DND-41 (cell line): ENCODE data around the gene EGFL7.

Source experiments
- ATAC-seq: fragments of 200-7000 bp; cut with Tn5 transposase; 3 replicates; pipeline ENCODE4 v1.9.1; 2021; ENCODE audit warnings: low read depth; ENCODE audit not compliant: insufficient read depth
- DNase-seq: peaks from one replicate; pipeline ENCODE4 v3.0.0-alpha.2; 2020
- H2AFZ ChIP-seq: 2 replicates; pipeline ENCODE4 v1.6.0; 2012; ENCODE audit warnings: low read depth, low read length
- H3K27ac ChIP-seq: 2 replicates; pipeline ENCODE4 v1.5.1; 2012; ENCODE audit warnings: low read length, inconsistent platforms
- H3K27me3 ChIP-seq: fragments of 200-600 bp; sonication (generic); 2 replicates; pipeline ENCODE4 v1.6.0; 2012; ENCODE audit warnings: low read length, mild to moderate bottlenecking, inconsistent platforms; ENCODE audit not compliant: insufficient read depth, poor library complexity
- H3K36me3 ChIP-seq: 2 replicates; pipeline ENCODE4 v1.5.1; 2012; ENCODE audit warnings: low read length, inconsistent platforms; ENCODE audit not compliant: insufficient read depth
- H3K4me1 ChIP-seq: 2 replicates; pipeline ENCODE4 v1.5.1; 2012; ENCODE audit warnings: mild to moderate bottlenecking, low read length; ENCODE audit not compliant: insufficient read depth
- H3K4me2 ChIP-seq: 2 replicates; pipeline ENCODE4 v1.6.0; 2012; ENCODE audit warnings: mild to moderate bottlenecking, moderate library complexity, low read length, inconsistent platforms; ENCODE audit not compliant: insufficient read depth
- H3K4me3 ChIP-seq, 2 experiments: fragments of 200-600 bp in 1 of 2; shearing (Covaris generic) in 1 of 2; 2 replicates each; pipeline ENCODE4 v1.5.1; 2012 to 2016; ENCODE audit warnings: inconsistent platforms in 2 of 2, low read length in 2 of 2, mild to moderate bottlenecking in 2 of 2, low read depth in 1 of 2, moderate library complexity in 1 of 2
- H3K79me2 ChIP-seq: 2 replicates; pipeline ENCODE4 v1.6.0; 2012; ENCODE audit warnings: low read length, inconsistent platforms; ENCODE audit not compliant: insufficient read depth
- H3K9ac ChIP-seq: 2 replicates; pipeline ENCODE4 v1.6.0; 2012; ENCODE audit warnings: low read depth, mild to moderate bottlenecking, inconsistent platforms, low read length, moderate library complexity
- H3K9me3 ChIP-seq: 2 replicates; pipeline ENCODE4 v1.5.1; 2012; ENCODE audit warnings: low read length, moderate library complexity, mild to moderate bottlenecking, inconsistent platforms; ENCODE audit not compliant: insufficient read depth, severe bottlenecking
- H4K20me1 ChIP-seq: 2 replicates; pipeline ENCODE4 v1.6.0; 2012; ENCODE audit warnings: low read length; ENCODE audit not compliant: insufficient read depth
- EZH2 ChIP-seq: IDR thresholded peaks from 3 replicates; pipeline ENCODE4 v1.6.1; 2012; ENCODE audit warnings: borderline replicate concordance, low read depth, mild to moderate bottlenecking, moderate library complexity, low read length, inconsistent platforms; ENCODE audit not compliant: severe bottlenecking
- TF ChIP-seq, protein P1 (sequence below): IDR thresholded peaks from 2 replicates; pipeline ENCODE4 v1.5.1; 2012; ENCODE audit warnings: borderline replicate concordance, low read length, moderate library complexity, mild to moderate bottlenecking; ENCODE audit not compliant: poor library complexity, severe bottlenecking; ENCODE audit errors: extremely low read depth

EGFL7 gene

DNA sequence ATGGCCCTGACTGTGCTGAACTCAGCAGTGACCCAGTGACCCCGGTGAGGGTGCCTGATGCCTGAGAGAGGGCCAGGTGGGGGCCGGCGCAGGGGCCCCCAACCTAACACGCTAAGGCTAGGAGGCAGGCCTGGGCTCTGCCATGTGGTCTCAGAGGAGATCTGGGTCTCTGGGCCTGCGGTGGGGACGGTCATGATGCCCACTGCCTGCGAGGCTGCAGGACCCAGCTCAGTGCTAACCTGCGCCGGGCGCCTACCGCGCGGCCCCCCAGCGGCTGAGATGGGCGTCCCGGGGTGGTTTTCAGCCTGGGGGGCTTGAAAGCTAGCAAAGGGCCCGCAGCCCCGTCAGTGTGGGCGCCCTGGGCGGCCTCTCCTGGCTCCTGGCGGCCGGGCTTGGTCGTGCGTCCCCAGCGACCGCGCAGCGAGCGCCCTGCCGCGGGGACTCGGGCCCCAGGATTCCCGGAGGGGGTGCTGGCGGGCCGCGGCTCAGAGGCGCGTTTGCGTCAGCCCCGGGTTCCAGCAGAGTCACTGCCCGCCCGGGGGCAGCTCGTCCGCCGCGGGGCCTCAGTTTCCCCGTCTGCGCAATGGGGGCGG, 2.5 kb downstream of the EGFL7 start:
- ATAC-seq (no peak), DNase-seq (no peak)
- Histone ChIP-seq H3K36me3 (no peaks in the 10 kb centered on the region), H3K9me3 (no peaks in the 10 kb centered on the region), H3K9ac (no peak overlapping the region), H4K20me1 (no peaks in the 10 kb centered on the region), H2AFZ (no peak overlapping the region), H3K79me2 (no peaks in the 10 kb centered on the region), H3K4me3 (no peak overlapping the region), H3K4me1 (no peaks in the 10 kb centered on the region), H3K27ac (no peak overlapping the region), H3K27me3 (no peaks in the 10 kb centered on the region), H3K4me2 (no peak overlapping the region)
- TF ChIP-seq EZH2, result no peak
- TF ChIP-seq, protein P1, sequence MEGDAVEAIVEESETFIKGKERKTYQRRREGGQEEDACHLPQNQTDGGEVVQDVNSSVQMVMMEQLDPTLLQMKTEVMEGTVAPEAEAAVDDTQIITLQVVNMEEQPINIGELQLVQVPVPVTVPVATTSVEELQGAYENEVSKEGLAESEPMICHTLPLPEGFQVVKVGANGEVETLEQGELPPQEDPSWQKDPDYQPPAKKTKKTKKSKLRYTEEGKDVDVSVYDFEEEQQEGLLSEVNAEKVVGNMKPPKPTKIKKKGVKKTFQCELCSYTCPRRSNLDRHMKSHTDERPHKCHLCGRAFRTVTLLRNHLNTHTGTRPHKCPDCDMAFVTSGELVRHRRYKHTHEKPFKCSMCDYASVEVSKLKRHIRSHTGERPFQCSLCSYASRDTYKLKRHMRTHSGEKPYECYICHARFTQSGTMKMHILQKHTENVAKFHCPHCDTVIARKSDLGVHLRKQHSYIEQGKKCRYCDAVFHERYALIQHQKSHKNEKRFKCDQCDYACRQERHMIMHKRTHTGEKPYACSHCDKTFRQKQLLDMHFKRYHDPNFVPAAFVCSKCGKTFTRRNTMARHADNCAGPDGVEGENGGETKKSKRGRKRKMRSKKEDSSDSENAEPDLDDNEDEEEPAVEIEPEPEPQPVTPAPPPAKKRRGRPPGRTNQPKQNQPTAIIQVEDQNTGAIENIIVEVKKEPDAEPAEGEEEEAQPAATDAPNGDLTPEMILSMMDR, result no peak

- Histone ChIP-seq H3K4me3 (no peak overlapping the region), H3K4me1 (no peaks in the 10 kb centered on the region), H3K27ac (no peak overlapping the region), H3K79me2 (no peaks in the 10 kb centered on the region), H3K36me3 (no peaks in the 10 kb centered on the region), H3K4me2 (no peak overlapping the region), H3K9me3 (no peaks in the 10 kb centered on the region), H3K9ac (no peak overlapping the region), H4K20me1 (no peaks in the 10 kb centered on the region), H2AFZ (no peak overlapping the region), H3K27me3 (no peaks in the 10 kb centered on the region)
- TF ChIP-seq, protein P1, result no peak
- TF ChIP-seq EZH2, result no peak
- ATAC-seq (no peak), DNase-seq (no peak)
Measured at GRCh38 chr9:136665704-136666371, 3.1 kb downstream of the EGFL7 start.

DNA sequence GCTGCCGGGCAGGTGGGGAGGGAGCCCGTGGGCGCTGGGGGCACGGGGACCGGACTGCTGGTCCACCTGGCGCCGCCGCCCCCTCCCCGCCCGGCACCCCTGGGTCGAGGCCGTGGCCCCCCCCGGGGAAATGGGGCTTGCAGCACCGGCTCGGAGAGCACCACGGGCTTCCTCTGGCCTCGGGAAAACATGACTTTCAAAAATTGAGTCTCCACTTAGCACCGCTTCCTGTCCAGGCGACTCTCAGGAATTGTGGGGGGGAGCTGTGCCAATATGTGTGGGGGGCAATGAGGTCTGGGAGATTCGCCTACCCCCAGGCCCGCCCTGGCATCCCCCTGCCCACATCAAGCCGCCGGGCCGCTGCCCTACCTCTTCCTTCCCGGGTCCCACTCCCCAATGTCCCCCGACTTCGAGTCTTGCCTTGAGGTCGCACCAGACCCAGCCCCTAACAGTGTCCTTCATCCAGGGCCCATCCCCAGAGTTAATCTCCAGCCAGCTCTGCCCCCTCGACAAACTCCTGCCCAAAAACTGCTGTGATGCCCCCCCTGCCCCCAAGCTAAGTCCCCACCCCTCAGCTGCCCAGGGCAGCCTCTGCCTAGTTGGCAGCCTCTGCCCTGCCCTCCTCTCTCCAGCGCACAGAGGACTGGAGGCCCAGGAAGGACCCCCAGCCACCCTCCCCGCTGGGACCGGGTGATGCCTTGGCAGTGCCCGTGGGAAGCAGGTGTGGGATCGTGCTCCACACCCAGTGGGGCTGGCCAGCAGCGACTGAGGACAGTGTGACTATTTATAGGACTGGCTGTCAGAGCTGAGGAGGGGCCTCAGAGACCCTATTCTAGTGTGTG, 3.9 kb downstream of the EGFL7 start:
- no peaks in the 10 kb centered on the region for H3K79me2 ChIP-seq
- DNase-seq (no peak), ATAC-seq (no peak)
- H4K20me1 ChIP-seq, result no peaks in the 10 kb centered on the region
- H3K27me3 ChIP-seq, result no peaks in the 10 kb centered on the region
- no peaks in the 10 kb centered on the region for H3K4me1 ChIP-seq
- H3K27ac ChIP-seq, result no peak overlapping the region
- no peak overlapping the region for H2AFZ ChIP-seq
- H3K4me3 ChIP-seq, result no peak overlapping the region
- TF ChIP-seq EZH2, result no peak
- no peak overlapping the region for H3K9ac ChIP-seq
- no peak overlapping the region for H3K4me2 ChIP-seq
- no peaks in the 10 kb centered on the region for H3K9me3 ChIP-seq
- H3K36me3 ChIP-seq, result no peaks in the 10 kb centered on the region

DNA sequence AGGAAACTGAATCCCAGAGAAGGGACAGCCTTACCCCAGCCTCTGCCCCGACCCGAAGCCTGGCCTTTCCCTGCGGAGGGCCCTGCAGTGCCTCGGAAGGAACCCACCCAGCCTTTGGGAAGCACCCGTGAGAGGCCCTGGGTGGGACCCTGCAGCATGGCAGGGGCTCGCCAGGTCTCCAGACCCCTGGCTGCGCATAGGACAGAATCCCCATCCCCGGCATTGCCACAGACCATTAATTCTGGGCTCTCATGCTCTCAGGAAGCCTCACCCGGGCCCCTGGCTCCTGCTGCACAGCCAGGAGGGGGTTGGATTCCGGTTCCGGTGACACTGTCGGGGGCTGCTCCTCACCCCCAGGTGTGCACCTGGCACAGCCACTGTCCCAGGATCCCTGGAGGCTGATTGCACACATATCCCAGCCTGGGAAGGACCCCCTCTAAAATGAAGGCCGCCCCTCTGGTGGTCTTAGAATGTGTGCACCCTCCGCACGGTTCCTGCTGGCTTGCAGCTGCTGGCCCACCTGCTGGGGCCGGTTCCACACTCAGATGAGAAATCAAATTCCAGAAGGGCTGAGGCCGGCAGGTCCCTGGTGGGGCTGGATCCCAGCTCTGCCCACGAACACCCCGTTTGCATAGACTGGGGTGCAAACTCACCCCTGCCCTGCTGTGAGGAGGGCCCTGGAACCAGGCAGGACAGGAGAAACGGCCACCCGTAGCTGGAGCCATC, 4.7 kb downstream of the EGFL7 start:
- no peak overlapping the region for H3K27ac ChIP-seq
- H3K27me3 ChIP-seq, result no peaks in the 10 kb centered on the region
- no peak overlapping the region for H3K4me3 ChIP-seq
- no peaks in the 10 kb centered on the region for H3K9me3 ChIP-seq
- no peaks in the 10 kb centered on the region for H4K20me1 ChIP-seq
- no peak overlapping the region for H3K4me2 ChIP-seq
- no peaks in the 10 kb centered on the region for H3K36me3 ChIP-seq
- DNase-seq, result no peak
- TF ChIP-seq, protein P1, result no peak
- TF ChIP-seq EZH2, result no peak
- H3K9ac ChIP-seq, result no peak overlapping the region
- H3K79me2 ChIP-seq, result no peaks in the 10 kb centered on the region
- H2AFZ ChIP-seq, result no peak overlapping the region
- H3K4me1 ChIP-seq, result no peaks in the 10 kb centered on the region
- no peak for ATAC-seq
